Psoas muscle (tissue), 8 donors: ENCODE data around the gene SCARF2. TPM values are rescaled to one million over a fixed set of nuclear protein-coding genes. Genes with fewer than 3 reads are reported as not detected.

Experiments
- ATAC-seq, 4 donors: fragments of 200-7000 bp; cut with Tn5 transposase; one replicate each; pipeline ENCODE4 v1.9.1; 2020; ENCODE audit warnings: moderate library complexity in 3 of 4, mild to moderate bottlenecking in 2 of 4
- DNase-seq, 2 donors: peaks; one replicate each; pipeline ENCODE4 v3.0.0-alpha.2; 2020
- H3K27ac ChIP-seq: fragments of 200-600 bp; one replicate; pipeline ENCODE4 v1.8.0; 2022
- H3K27me3 ChIP-seq, 3 donors: fragments of 200-600 bp in 1 of 3; one replicate each; pipeline versions ENCODE4 v1.6.1 to v1.8.0; 2013 to 2022; ENCODE audit warnings: low read length in 2 of 3, mild to moderate bottlenecking in 2 of 3, moderate library complexity in 1 of 3; ENCODE audit not compliant: insufficient read depth in 3 of 3
- H3K36me3 ChIP-seq, 2 donors: fragments of 200-600 bp in 1 of 2; one replicate each; pipeline versions ENCODE4 v1.6.1 to v1.8.0; 2013 to 2022; ENCODE audit warnings: low read depth in 1 of 2, mild to moderate bottlenecking in 1 of 2, moderate library complexity in 1 of 2; ENCODE audit not compliant: insufficient read depth in 1 of 2
- H3K4me1 ChIP-seq: fragments of 200-600 bp; one replicate; pipeline ENCODE4 v1.8.0; 2022
- H3K4me3 ChIP-seq: fragments of 200-600 bp; one replicate; pipeline ENCODE4 v1.8.0; 2022; ENCODE audit warnings: mild to moderate bottlenecking
- H3K9me3 ChIP-seq: fragments of 200-600 bp; one replicate; pipeline ENCODE4 v1.8.0; 2022
- CTCF ChIP-seq: fragments of 200-600 bp; IDR thresholded peaks from one replicate; pipeline ENCODE4 v1.8.0; 2022; ENCODE audit warnings: antibody characterized with exemption
- WGBS, 3 donors: extraction: QIAGEN DNeasy Blood & Tissue Kit; methylation state at CpG; one replicate each; pipeline versions ENCODE4 v1.1.6 to v1.1.7; 2013; 5-methylcytosine and 5-hydroxymethylcytosine counted together
- intact Hi-C, 2 donors: fragments of 100-400 bp; cut with DNase I; formaldehyde crosslinking; loops; one replicate each; pipeline versions ENCODE4 v1.11.0 to v1.14.2; 2022
- polyA plus RNA-seq, 3 donors: library from polyadenylated mRNA; stranded (reverse); fragments of 200-250 nt; gene quantifications; one replicate each; pipeline ENCODE4 v1.2.3, GENCODE V29; 2013
- total RNA-seq, 4 donors: library from RNA; stranded (reverse); fragmentation: NEBNext Ultra II Directional in 2 of 4; extraction: Animal tissue kit (Norgen Biotek cat#: 25700) in 2 of 4; gene quantifications; one replicate each; pipeline versions ENCODE4 v1.2.1 to v1.2.4, GENCODE V29; 2021 to 2023
- donor health status: healthy with polysubstance abuse.
- donor health status: DM: no; HTN: no; CAD: no; lungs with moderate emphysema.
- donor health status: Bipolar disorder and iron deficiency.
- donor health status: healthy.
- donor health status: DM: yes; HTN: yes; CAD: no.
- donor health status: DM: no; HTN: no; CAD: no.
- donor health status: DM: no; HTN: no; CAD: no.
- donor health status: DM: yes; HTN: yes; CAD: no.

The SCARF2 gene
- total and polyA plus RNA-seq, 7 donors: 0.44 to 2.0 (median 1.3) TPM

DNA sequence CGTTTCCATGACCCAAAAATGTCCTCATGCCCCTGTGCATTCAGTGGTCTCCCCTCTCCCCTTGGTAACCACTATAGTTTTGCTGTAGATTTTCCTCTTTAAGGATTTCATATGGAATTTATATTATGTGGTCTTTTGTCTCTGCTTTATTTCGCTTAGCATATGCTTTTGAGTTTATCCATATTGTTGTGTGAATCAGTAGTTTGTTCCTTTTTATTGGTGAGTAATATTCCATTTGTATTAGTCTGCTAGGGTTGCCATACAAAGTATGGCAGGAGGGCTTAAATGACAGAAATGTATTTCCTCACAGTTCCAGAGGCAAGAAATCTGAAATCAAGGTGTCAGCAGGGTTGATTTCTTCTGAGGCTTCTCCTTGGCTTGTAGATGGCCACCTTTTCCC, 40.1 kb downstream of the SCARF2 start:
- Histone ChIP-seq H3K27ac (no peak overlapping the region), H3K27me3 (no peaks in the 10 kb centered on the region), H3K36me3 (peaks cover 0 to 19% of the 10 kb centered on the region in 2 donors), H3K9me3 (no peaks in the 10 kb centered on the region), H3K4me1 (peaks cover 10% of the 10 kb centered on the region), H3K4me3 (no peak overlapping the region)
- intact Hi-C loops: no loop called here
- ATAC-seq: no peak
- DNase-seq: no peak
- no peak for TF ChIP-seq CTCF
- 95 to 98% (median 96%) methylated on average over 2 of the region's 2 CpGs for WGBS, 3 donors

DNA sequence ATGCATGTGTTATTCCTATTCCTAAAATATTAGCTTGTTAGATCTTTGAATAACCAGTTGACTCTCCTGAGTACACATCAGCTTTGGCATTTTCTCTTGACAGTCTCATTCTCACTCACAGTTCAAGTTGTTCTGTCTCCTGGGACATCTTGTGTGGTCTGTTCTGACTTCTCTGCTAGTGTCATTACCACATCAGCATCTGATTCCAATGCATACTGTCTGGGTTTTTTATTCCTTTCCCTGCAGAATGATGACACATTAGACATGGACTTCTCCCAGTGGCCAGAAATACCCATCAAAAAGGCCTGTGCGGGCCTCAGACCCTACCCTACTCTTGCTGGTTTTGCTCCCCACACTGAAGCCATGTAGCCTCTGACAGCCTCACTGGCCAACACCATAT, 41.0 kb downstream of the SCARF2 start:
- ATAC-seq (no peak), DNase-seq (no peak)
- no peak overlapping the region for H3K4me3 ChIP-seq
- H3K27me3 ChIP-seq: no peaks in the 10 kb centered on the region
- WGBS, 3 donors: 74 to 87% (median 81%) methylated on average over 1 of the region's 1 CpG
- TF ChIP-seq CTCF: no peak
- peaks cover 10% of the 10 kb centered on the region for H3K4me1 ChIP-seq
- H3K9me3 ChIP-seq: no peaks in the 10 kb centered on the region
- peaks cover 0 to 14% of the 10 kb centered on the region in 2 donors for H3K36me3 ChIP-seq
- no peak overlapping the region for H3K27ac ChIP-seq
- intact Hi-C loops: no loop called here

DNA sequence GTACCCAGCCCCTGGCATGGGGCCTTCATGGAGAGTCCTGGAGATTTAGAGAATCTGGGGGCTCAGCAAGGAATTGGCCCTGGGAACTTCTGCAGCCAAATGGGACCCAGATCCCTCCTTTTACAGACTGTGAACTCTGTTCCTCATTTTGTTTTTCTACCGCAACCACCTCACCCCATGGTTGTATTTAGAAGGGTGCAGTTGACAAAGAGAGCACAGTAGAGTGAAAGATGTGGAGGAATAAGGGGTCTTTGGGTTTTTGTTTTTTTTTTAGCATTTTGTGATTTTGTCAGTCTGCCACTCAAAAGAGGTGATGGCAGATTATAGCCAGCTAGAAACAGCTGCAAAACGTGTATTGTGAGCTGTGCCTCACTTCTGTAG, 41.7 kb downstream of the SCARF2 start:
- intact Hi-C loops: no loop called here
- no peak for DNase-seq
- no peak for ATAC-seq
- WGBS, 3 donors: 71 to 76% (median 72%) methylated on average over 2 of the region's 2 CpGs
- Histone ChIP-seq H3K4me3 (no peak overlapping the region), H3K9me3 (no peaks in the 10 kb centered on the region), H3K36me3 (peaks cover 0 to 7% of the 10 kb centered on the region in 2 donors), H3K27me3 (no peaks in the 10 kb centered on the region), H3K4me1 (peaks cover 10% of the 10 kb centered on the region), H3K27ac (no peak overlapping the region)
- TF ChIP-seq CTCF: no peak

GRCh38 chr22:20395181-20395906, 42.3 kb downstream of the SCARF2 start:
- 68 to 75% (median 68%) methylated on average over 20 of the region's 20 CpGs for WGBS, 3 donors
- Histone ChIP-seq H3K27ac (no peak overlapping the region), H3K9me3 (no peaks in the 10 kb centered on the region), H3K4me1 (peaks cover 10% of the 10 kb centered on the region), H3K36me3 (peaks cover 0 to 2% of the 10 kb centered on the region in 2 donors), H3K4me3 (no peak overlapping the region), H3K27me3 (no peaks in the 10 kb centered on the region)
- no peak for ATAC-seq
- DNase-seq: no peak
- no peak for TF ChIP-seq CTCF
- intact Hi-C loops: no loop called here
